ENCODE data around the gene PPP1R1A.

DNA sequence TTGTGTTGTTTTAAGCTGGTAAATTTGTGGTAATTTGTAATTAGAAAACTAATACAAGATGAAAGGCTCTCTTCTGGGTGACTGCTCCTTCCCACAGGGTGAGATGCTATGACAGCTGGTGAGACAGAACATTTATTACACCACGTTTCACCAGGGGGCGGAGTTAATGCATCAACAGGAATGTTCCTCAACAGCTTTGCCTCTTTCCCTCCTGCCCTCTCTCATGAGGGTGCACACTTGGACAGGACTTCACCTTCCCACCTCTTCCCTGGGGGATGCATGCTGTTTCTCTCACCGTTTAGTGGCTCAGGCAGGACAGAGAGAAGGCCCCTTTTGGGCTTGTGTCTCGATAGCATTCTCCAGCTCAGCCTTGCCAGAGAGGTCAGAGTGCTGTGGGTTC is 13.4 kb upstream of the PPP1R1A start:
- TF ChIP-seq EZH2 (IDR thresholded peaks at IDR 0.05; ENCODE audit: low read length, unreplicated experiment) (no peak), CTCF (conservative IDR thresholded peaks at IDR 0.05; ENCODE audit: low read depth, low read length) (0 out of 2 replicates have a peak, but pooled peaks have one; percentile 11), EZH2phosphoT487 (IDR thresholded peaks at IDR 0.05; ENCODE audit: borderline replicate concordance, low read length) (no peak)
